Measurements from ENCODE around the gene YTHDC1. TPM values are rescaled to one million over a fixed set of nuclear protein-coding genes. Genes with fewer than 3 reads are reported as not detected.

The YTHDC1 gene
- total and polyA plus RNA-seq, 2 of the 13 experiments (the other 11 are each of a cell fraction or from before 2014, with no cell fraction given), result 37.3 to 56.8 TPM

GRCh38 chr4:68299492-68300457 is 50.1 kb downstream of the YTHDC1 start (continued):
- TF ChIP-seq ZBTB46 (CRISPR knock-in tag; IDR thresholded peaks at IDR 0.05; ENCODE audit: borderline replicate concordance) (no peak), ZNF431 (CRISPR knock-in tag; IDR thresholded peaks at IDR 0.05; ENCODE audit: borderline replicate concordance, low read depth) (no peak), SRF (IDR thresholded peaks at IDR 0.05; ENCODE audit: low read depth, low read length) (no peak), ZNF274 (CRISPR knock-in tag; IDR thresholded peaks at IDR 0.05) (no peak), RXRB (CRISPR knock-in tag; IDR thresholded peaks at IDR 0.05; ENCODE audit: borderline replicate concordance) (peak; percentile 26; the same call in 1 of the 2 replicates), RBFOX2 (IDR thresholded peaks at IDR 0.05; ENCODE audit: low read depth, low read length) (no peak), TFAP4 (IDR thresholded peaks at IDR 0.05; ENCODE audit: borderline replicate concordance, low read depth) (peak; percentile 96), KAT8 (CRISPR knock-in tag; IDR thresholded peaks at IDR 0.05) (no peak)
- TF ChIP-seq, protein P1, sequence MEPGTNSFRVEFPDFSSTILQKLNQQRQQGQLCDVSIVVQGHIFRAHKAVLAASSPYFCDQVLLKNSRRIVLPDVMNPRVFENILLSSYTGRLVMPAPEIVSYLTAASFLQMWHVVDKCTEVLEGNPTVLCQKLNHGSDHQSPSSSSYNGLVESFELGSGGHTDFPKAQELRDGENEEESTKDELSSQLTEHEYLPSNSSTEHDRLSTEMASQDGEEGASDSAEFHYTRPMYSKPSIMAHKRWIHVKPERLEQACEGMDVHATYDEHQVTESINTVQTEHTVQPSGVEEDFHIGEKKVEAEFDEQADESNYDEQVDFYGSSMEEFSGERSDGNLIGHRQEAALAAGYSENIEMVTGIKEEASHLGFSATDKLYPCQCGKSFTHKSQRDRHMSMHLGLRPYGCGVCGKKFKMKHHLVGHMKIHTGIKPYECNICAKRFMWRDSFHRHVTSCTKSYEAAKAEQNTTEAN (CRISPR knock-in tag; conservative IDR thresholded peaks at IDR 0.05), result no peak
